SW480 (cell line): ENCODE measurements around the gene TICAM1.

Experiments
- DNase-seq: peaks from one replicate; pipeline ENCODE4 v3.0.0-alpha.2; 2016; ENCODE audit warnings: low spot score

TICAM1 gene

DNA sequence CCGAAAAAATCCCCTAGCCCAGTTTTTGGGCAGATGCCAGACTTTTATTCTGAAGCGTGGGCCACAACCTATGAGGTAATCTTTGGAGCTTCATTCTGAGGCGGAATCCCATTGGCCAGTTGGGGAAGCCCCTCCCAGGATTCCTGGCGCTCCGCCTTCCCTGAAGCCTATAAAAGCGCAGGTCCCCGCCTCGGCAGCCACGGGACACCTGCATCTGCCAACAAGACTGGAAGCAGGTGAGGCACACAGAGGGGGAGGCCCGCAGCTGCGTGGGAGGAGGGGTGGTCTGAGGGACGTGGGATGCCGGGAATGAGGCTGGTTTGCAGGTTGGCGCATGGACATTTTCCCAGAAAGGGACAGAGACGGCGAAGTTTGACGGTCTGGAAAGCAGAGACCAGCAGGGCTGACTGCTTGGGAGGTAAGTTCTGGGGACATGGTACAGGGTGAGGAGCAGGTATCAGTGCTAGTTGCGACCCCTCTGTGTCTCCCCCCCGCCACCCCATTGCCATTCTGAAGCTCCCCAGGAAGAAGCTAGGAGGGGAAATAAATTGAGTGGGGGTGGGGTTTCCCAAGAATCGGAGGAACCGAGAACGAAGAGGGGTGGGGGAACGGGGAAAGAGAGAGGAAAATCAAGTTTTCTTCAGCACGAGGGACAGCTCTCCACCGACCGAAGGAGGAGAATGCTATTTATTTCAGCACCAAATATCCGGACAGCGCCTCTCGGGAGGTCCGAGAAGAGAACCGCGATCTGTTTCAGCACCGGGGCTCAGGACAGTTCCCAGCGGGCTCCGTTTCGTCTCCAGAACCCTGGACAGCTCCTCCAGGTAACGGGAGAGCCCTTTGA is 62.4 kb downstream of the TICAM1 start:
- peak; percentile 62 for DNase-seq
